SU-DHL-6 (cell line): ENCODE measurements around the gene HAPLN2.

ENCODE experiments used
- H2AFZ ChIP-seq: fragments of 200-600 bp; sonication (generic); 2 replicates; pipeline ENCODE4 v1.6.1; 2014; ENCODE audit warnings: low read depth, mild to moderate bottlenecking, moderate library complexity, mixed read lengths, antibody characterized with exemption, low read length; ENCODE audit not compliant: severe bottlenecking
- H3F3A ChIP-seq: fragments of 200-600 bp; shearing (Covaris generic); 2 replicates; pipeline ENCODE4 v1.6.0; 2016; ENCODE audit warnings: antibody characterized with exemption, mild to moderate bottlenecking; ENCODE audit not compliant: insufficient read depth
- H3K27ac ChIP-seq: fragments of 200-600 bp; sonication (generic); 2 replicates; pipeline ENCODE4 v1.5.1; 2016; ENCODE audit warnings: low read depth, mild to moderate bottlenecking, low read length, moderate library complexity, mixed read lengths
- H3K27me3 ChIP-seq: fragments of 200-600 bp; sonication (generic), shearing (Covaris generic); 2 replicates; pipeline ENCODE4 v1.6.0; 2014; ENCODE audit warnings: mild to moderate bottlenecking, low read length
- H3K36me3 ChIP-seq: fragments of 200-600 bp; sonication (generic); 2 replicates; pipeline ENCODE4 v1.6.1; 2014; ENCODE audit warnings: mild to moderate bottlenecking, low read length, mixed read lengths
- H3K4me2 ChIP-seq: fragments of 300-600, 200-600 bp; shearing (Covaris generic), sonication (generic); 2 replicates; pipeline ENCODE4 v1.6.0; 2014; ENCODE audit warnings: low read length, low read depth, mild to moderate bottlenecking; ENCODE audit not compliant: poor library complexity, severe bottlenecking
- H3K4me3 ChIP-seq: fragments of 200-600 bp; sonication (generic); 2 replicates; pipeline ENCODE4 v1.5.1; 2014; ENCODE audit warnings: antibody characterized with exemption, low read length, mild to moderate bottlenecking, mixed read lengths; ENCODE audit not compliant: insufficient read depth, poor library complexity, severe bottlenecking
- H3K79me2 ChIP-seq: fragments of 200-600 bp; sonication (generic); 2 replicates; pipeline ENCODE4 v1.6.1; 2014; ENCODE audit warnings: mild to moderate bottlenecking, low read length, moderate library complexity; ENCODE audit not compliant: insufficient read depth
- H3K9ac ChIP-seq: fragments of 200-600 bp; sonication (generic); 2 replicates; pipeline ENCODE4 v1.7.0; 2014; ENCODE audit warnings: mild to moderate bottlenecking, low read length
- H3K9me2 ChIP-seq: fragments of 200-600 bp; sonication (generic); replicated peaks from 2 replicates; pipeline ENCODE4 v1.6.1; 2014; ENCODE audit warnings: low read length; ENCODE audit not compliant: insufficient read depth
- H3K9me3 ChIP-seq: fragments of 200-600 bp; sonication (generic); 2 replicates; pipeline ENCODE4 v1.6.1; 2014; ENCODE audit warnings: low read length, mixed read lengths; ENCODE audit not compliant: insufficient read depth
- H4K20me1 ChIP-seq: fragments of 200-600 bp; sonication (generic); 2 replicates; pipeline ENCODE4 v1.6.1; 2014; ENCODE audit warnings: low read depth, mild to moderate bottlenecking, antibody characterized with exemption, low read length, moderate library complexity, mixed read lengths
- EZH2phosphoT487 ChIP-seq: fragments of 200-600 bp; sonication (generic), shearing (Covaris generic); conservative IDR thresholded peaks from 2 replicates; pipeline ENCODE4 v1.6.1; 2018; ENCODE audit warnings: mild to moderate bottlenecking, antibody characterized with exemption, low read length, moderate library complexity, mixed read lengths
- TF ChIP-seq, protein P1 (sequence below): fragments of 200-600 bp; sonication (generic); IDR thresholded peaks from one replicate; pipeline ENCODE4 v1.5.1; 2017; ENCODE audit warnings: antibody characterized with exemption, mild to moderate bottlenecking, low read length, moderate library complexity; ENCODE audit not compliant: insufficient read depth, poor library complexity, severe bottlenecking

HAPLN2 gene

DNA sequence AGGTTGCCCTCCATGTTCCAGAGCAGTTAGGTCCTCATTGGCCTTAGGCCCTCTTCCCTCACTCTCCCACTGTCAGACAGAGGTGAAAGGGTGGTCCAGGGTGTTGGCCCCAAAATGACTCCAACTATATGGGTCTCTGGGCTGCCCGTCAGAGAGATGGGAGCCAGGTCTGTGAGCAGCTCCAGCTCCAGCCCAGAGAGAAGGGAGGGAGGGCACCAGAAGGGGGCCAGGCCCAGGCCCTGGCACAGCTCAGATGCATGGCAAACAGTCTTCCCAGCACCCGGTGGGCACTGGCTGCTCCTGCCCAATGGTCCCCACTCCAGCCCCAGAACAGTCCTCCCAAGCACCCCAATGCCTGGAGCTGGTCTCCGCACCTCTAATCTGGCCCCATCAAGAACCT lies 24.9 kb downstream of the HAPLN2 start:
- TF ChIP-seq, protein P1, sequence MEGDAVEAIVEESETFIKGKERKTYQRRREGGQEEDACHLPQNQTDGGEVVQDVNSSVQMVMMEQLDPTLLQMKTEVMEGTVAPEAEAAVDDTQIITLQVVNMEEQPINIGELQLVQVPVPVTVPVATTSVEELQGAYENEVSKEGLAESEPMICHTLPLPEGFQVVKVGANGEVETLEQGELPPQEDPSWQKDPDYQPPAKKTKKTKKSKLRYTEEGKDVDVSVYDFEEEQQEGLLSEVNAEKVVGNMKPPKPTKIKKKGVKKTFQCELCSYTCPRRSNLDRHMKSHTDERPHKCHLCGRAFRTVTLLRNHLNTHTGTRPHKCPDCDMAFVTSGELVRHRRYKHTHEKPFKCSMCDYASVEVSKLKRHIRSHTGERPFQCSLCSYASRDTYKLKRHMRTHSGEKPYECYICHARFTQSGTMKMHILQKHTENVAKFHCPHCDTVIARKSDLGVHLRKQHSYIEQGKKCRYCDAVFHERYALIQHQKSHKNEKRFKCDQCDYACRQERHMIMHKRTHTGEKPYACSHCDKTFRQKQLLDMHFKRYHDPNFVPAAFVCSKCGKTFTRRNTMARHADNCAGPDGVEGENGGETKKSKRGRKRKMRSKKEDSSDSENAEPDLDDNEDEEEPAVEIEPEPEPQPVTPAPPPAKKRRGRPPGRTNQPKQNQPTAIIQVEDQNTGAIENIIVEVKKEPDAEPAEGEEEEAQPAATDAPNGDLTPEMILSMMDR, result no peak
- TF ChIP-seq EZH2phosphoT487, result no peak
- Histone ChIP-seq H2AFZ (no peak overlapping the region), H3K27me3 (no peaks in the 10 kb centered on the region), H3K36me3 (no peaks in the 10 kb centered on the region), H3K4me2 (no peak overlapping the region), H3K9me3 (no peaks in the 10 kb centered on the region), H4K20me1 (no peaks in the 10 kb centered on the region), H3K9ac (no peak overlapping the region), H3K27ac (no peak overlapping the region), H3F3A (no peaks in the 10 kb centered on the region), H3K9me2 (no peaks in the 10 kb centered on the region), H3K79me2 (no peaks in the 10 kb centered on the region), H3K4me3 (no peak overlapping the region)

DNA sequence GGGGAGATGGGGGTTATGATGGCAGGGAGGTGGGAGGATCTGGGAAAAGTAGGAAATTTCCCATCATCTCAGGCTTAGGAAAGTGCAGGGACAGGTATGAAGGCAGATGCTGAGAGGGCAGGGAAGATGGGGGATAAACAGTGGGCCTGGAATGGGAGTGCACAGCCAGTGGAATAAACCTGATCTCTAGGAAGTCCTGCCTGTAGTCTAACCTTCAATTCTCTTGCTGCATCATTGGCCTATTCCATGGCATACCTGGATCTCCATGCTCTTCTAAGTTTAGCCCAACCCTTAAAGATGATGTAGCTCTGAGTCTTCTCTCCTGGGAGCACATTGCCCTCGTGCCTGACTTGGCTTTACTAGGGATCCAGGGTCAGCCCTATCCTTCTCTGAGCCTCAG lies 25.4 kb downstream of the HAPLN2 start:
- H3K4me3 ChIP-seq, result no peak overlapping the region
- no peaks in the 10 kb centered on the region for H3K36me3 ChIP-seq
- H3K79me2 ChIP-seq, result no peaks in the 10 kb centered on the region
- H3K27ac ChIP-seq, result no peak overlapping the region
- no peak for TF ChIP-seq EZH2phosphoT487
- TF ChIP-seq, protein P1, result no peak
- no peak overlapping the region for H3K4me2 ChIP-seq
- no peaks in the 10 kb centered on the region for H3K27me3 ChIP-seq
- H3K9ac ChIP-seq, result no peak overlapping the region
- no peaks in the 10 kb centered on the region for H4K20me1 ChIP-seq
- H3F3A ChIP-seq, result no peaks in the 10 kb centered on the region
- H3K9me3 ChIP-seq, result no peaks in the 10 kb centered on the region
- no peaks in the 10 kb centered on the region for H3K9me2 ChIP-seq
- no peak overlapping the region for H2AFZ ChIP-seq

DNA sequence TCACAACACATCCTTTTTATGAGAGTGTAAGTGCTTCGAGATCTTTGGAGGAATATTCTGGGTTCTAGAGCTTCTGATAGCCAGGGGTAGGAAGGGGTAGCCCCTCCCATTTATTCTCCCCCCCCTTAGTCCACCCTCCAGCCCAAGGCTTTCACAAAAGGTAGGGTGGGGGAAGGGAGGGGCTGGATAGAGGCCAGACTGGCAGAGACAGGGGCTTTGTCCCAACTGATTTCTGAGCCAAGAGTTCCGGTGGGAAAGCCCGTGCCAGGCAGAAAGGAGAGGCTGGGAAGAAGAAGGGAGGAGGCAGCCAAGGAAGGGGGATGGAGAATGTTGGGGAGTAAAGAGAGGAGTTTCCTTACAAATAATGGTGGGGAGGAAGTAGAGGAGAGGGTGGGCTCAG lies 25.8 kb downstream of the HAPLN2 start:
- no peak overlapping the region for H3K9ac ChIP-seq
- H3K9me2 ChIP-seq, result no peaks in the 10 kb centered on the region
- no peaks in the 10 kb centered on the region for H3K27me3 ChIP-seq
- no peak overlapping the region for H2AFZ ChIP-seq
- no peaks in the 10 kb centered on the region for H3K79me2 ChIP-seq
- H3K4me2 ChIP-seq, result no peak overlapping the region
- no peak for TF ChIP-seq EZH2phosphoT487
- TF ChIP-seq, protein P1, result no peak
- H4K20me1 ChIP-seq, result no peaks in the 10 kb centered on the region
- no peaks in the 10 kb centered on the region for H3K9me3 ChIP-seq
- H3K36me3 ChIP-seq, result no peaks in the 10 kb centered on the region
- no peaks in the 10 kb centered on the region for H3F3A ChIP-seq
- H3K27ac ChIP-seq, result no peak overlapping the region
- H3K4me3 ChIP-seq, result no peak overlapping the region

DNA sequence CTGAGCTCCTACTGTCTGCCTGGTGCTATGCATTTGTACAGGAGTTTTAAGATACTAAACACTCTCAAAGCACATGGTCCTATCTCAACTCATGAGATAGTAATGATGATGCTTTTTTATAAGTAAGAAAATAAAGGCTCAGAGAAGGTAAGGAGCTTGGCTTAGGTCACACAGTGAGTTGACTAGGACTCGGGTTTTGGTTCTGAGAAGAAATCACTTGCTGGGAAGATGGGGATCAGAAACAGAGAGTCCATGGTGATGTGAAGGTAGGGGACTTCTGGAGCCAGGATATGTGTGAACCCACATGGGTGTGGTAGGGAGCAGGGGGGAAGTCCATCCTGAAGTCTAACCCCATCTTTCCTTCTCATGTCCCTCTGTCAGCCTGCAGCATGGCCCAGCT lies 26.5 kb downstream of the HAPLN2 start:
- no peaks in the 10 kb centered on the region for H3K9me2 ChIP-seq
- TF ChIP-seq EZH2phosphoT487, result no peak
- TF ChIP-seq, protein P1, result no peak
- no peaks in the 10 kb centered on the region for H3K36me3 ChIP-seq
- H3K9ac ChIP-seq, result no peak overlapping the region
- no peak overlapping the region for H3K27ac ChIP-seq
- no peaks in the 10 kb centered on the region for H3K79me2 ChIP-seq
- no peaks in the 10 kb centered on the region for H3F3A ChIP-seq
- H2AFZ ChIP-seq, result no peak overlapping the region
- H3K4me2 ChIP-seq, result no peak overlapping the region
- no peaks in the 10 kb centered on the region for H3K27me3 ChIP-seq
- no peak overlapping the region for H3K4me3 ChIP-seq
- no peaks in the 10 kb centered on the region for H4K20me1 ChIP-seq
- H3K9me3 ChIP-seq, result no peaks in the 10 kb centered on the region
